Stimulated activated CD8-positive, alpha-beta memory T cell treated with anti-CD3 and anti-CD28 coated beads, Interleukin-4, amount 100 ng/mL, for 1 hour (primary cell): ENCODE measurements around the gene SLC66A2.

ENCODE experiments used
- DNase-seq, 2 donors: peaks; one replicate each; pipeline ENCODE4 v3.0.0-alpha.2; 2020; ENCODE audit warnings: low read depth in 2 of 2, low spot score in 1 of 2

The SLC66A2 gene

DNA sequence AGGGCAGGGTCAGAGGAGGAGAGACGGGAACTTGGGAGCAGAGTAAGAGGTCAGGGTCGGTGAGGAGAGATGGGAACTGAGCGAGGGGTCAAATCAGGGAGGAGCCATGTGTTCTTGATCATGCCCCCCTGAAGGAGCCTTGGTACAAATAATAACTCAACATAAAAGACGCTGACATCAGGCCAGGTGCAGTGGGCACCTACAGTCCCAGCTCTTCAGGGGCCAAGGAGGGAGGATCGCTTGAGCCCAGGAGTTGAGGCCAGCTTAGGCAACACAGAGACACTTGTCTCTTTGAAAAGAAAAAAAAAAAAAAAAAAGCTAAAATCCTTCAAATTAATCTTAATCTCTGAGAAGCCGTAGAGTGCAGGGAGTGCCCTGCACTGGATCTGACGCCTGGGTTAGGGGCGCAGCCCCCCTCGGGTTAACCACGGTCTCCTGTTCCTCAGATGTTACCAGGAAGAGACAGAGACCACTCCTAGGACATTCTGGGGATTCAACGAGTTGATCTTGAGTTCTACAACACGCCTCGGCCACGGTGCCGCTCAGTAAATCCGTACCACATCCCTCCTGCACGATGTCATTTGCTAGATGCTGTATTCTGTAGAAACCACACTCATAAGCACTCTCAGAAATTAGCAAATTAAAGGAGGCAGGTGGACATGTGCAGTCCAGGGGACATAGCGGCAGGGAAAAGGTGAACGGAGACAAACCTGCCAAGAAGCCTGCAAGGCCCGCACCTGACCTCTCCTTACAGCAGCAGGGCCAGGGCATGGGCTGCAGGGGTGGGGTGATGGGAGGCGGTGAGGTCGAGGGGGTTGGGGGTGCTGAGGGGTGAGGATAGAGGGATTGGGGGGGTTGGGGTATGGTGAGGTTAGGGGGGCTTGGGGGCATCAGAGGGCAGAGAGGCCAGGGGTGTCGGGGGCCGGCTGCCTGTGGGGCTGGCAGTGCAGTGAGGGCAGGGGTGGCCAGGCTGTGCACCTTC lies 29.2 kb downstream of the SLC66A2 start:
- no peak for DNase-seq

DNA sequence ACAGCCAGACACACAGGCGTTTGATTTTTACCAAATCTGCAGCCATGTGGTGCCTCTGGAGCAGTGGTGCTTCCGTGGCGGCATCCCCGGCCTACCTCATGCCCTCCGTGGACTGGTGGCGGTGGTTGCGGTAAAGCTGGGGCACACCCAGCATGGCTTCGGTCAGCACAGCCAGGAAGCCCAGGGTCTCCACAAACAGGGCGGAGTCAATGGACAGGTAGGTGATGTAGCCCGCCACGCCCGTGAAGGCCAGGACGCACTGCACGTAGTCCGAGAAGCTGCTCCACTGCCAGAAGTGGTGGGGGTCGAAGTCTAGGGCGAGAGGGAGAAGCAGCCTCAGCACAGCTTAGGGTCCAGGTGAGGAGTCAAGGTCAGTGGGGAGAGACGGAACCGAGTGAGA lies 32.4 kb downstream of the SLC66A2 start:
- DNase-seq = no peak

DNA sequence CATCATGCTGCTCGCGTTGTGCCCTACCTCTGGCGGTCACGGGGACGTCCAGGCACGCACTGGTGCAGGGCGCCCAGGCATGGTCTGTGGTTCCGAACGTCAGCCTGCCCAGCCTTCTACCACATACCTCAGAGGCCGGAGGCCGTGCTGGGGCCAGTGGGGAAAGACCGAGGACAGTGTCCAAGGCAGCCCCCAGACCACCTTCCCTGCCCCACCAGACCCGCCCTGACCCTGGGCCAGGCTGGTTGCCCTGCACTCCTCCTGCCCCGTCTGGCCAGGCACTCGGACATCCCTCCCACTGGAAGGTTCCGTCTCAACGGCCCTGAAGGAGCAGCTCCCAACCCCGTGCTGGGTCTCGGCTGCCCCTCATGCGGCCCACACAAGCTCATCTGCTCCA lies 32.8 kb downstream of the SLC66A2 start:
- DNase-seq = no peak

DNA sequence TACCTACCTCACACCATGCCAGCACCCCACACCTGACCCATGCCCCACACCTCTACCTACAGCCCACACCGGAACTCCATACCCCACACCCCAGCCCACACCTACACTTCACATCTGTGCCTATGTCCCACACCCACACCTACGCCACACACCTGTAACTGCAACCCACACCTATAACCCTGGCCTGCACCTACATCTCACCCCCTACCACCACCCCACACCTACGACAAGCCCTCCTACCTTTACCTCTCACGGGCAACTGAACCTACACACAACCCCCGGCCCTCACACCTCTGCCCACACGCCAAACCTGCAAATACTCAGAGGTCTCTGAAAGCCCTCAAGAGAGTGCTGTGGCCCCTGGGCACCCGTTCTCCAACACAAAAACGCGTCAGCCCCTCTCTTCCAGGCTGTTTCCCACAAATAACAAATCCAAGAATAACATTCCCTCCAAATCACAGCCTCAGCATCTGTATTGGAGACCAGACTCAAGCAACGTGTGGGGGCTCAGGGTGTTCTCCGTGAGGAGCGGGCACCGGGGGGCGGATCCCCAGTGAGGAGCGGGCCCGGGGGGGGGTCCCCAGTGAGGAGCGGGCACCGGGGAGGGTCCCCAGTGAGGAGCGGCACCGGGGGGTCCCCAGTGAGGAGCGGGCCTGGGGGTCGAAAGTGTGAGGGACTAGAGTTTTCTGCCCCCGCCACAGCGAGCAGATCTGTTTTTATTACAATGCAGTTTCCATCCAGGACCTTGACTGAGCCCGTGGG lies 33.4 kb downstream of the SLC66A2 start:
- DNase-seq = no peak

DNA sequence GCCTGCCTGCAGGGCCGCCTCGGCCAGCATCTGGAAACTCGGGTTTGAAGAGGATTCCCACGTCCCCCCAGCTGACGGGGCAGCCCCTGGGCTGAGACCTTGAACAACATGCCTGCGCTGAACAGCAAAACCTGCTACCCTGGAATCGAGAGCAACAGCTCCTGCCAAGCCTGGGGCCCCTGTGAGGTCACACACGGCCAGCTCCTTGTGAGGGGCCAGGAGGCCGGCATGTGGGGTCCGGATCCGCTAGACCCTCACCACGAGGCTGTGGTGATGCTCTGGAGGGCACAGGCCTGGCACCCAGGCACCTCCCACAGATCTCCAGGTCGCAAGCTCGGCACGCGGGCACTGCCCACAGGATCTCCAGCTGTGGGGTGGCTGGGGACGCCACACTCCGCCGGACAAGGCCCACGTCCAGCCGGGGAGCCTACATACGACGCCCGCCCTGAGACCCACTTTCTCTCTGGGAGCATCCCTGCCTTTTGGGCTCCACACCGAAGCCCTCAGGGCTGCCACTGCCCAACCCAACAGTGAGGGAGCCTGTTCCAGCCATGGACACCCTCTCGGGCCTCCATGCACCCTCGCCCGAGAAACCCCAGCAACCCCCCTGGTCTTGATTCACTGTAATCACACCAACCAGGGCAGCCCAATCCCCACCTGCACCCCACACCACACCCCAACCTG lies 34.1 kb downstream of the SLC66A2 start:
- no peak for DNase-seq

DNA sequence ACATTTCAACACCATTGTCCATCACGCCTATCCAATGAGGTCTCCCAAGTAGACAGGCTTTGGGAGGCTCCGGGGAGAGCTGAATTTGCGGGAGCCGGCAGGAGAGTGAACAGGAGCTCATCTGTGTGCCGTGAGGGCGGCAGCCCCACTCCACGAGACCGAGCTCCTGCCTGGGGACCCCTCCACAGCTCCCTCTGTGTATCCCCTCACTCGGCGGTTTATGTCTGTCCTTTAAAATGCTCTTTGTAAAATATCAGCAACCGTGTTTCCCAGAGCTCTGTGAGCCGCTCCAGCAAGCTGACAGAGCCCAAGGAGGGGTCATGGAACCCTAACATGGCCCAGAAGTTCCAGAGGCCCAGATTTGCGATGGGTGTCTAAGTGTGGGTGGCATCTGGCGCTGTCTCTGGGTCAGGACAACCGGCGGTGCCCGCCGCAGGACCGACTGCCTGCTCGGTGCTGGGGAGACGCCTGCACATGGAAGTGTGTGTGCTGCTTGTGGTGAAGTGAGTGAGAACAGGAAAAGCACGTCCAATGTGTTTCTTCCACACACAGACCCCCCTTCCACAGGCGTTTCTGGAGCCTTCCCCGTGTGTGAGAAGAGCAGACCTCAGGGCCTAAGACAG lies 34.8 kb downstream of the SLC66A2 start:
- no peak for DNase-seq

DNA sequence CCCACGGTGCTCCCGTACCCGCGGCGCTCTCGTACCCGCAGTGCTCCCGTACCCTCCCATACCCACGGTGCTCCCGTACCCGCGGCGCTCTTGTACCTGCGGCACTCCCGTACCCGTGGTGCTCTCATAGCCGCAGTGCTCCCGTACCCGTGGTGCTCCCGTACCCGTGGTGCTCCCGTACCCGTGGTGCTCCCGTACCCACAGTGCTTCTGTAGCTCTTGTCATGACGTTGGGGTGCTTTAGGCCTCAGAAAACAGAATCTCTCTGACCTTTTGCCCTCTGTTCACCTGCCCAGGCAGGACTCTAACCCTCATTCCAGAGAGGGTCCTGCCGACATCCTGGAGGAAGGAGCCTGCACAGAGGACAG lies 35.3 kb downstream of the SLC66A2 start:
- DNase-seq = no peak

DNA sequence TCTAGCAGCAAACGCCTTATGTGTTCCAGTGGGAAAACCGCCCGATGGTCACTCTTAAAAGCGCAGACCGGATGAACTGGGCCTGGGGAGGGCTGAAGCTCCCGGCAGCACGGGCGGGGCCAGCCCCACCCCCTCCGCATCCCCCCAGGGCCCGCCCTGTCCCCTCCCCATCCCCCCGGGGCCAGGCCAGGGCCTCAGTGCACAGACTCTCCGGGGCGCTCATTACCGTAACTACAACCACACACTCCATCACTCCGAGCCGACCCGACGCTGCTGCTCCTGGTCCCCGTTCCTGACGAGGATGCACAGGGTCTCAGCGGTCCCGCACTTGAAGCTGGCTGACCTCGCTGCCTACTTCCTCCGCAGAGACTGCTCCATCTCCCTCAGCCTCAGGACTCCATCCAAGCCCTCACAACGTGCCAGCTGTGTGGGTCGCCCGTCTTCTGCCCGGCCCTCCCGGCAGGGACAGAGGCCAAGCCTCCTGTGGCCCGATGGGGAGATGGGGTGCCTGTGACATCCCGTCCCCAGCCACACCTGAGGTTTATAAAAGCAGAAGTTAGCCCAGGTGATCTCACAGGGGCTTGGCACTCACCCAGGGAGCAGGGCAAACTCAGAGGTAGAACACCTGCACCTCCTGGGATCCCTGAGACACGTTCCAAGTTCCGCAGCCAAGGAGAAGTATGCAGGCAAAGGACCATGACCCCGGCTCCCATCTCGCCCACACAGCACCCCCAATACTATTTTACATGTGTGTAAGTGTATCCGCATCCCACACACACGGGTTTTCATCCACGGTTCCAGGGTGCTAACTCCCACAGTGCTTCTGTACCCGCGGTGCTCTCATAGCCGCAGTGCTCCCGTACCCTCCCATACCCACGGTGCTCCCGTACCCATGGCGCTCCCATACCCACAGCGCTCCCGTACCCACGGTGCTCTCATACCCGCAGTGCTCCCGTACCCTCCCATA lies 36.0 kb downstream of the SLC66A2 start:
- DNase-seq = no peak

DNA sequence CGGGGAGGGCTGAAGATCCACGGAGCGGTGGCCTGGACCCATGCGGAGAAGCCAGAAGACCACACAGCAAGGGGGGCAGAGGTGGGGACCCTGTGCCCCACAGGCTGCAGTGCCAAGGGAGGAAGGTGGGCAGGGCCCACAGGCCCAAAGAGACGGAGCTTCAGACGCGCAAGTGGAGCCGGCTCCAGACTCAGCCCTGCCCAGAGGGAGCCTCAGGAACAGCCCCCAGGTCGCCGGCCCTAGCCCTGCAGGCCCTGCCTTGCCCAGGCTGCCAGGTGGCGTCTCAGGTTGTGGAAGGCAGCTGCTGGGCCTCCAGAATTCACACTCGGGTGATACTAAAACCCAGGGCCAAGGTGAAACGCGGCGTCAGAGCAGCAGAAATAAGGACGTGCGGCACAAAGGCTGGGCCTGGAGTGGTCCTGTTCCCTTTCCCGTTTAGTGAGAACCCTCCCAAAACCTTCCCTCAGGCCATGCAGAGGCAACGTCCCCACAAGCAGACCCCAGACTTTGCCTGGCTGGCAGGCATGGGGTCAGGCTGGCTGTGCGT lies 36.8 kb downstream of the SLC66A2 start:
- no peak for DNase-seq

DNA sequence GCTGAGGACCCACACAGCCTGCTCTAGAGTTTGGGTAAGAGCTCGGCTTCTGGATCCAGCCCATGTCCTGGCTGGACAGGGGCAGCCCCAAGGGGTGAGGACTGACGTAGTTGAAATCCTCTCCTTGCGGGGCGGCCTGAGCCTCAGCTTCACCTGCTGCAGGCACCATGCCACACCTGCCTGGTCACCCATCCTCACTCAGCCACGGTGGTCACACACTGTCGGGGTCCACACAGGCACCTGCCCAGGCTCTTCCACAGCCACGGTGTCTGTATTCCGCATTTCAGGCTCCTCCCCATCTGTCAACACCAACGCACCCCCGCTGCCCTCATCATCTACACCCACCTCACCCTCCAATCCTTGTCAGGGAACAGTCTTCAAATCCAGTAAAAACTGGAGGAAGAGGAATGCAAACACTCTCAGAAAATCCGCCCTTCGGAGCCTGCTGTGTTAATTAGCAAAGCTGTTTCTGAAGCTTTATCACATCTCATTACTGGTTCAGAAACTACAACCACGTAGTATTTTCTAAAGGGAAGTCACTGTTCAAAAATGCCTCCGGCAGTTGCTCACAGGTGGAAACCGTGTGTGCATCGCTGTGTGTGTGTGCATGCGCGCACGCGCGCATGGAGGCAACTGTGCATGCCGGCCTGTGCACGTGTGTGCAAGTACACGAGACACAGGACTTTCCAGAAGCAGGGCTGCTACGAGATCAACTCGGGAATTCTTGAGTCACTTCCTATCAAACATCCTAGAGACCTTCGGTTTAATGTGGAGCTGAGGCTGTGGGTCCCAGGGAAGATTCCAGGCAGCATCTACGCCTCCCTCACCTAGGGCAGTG lies 38.2 kb downstream of the SLC66A2 start:
- DNase-seq = no peak

DNA sequence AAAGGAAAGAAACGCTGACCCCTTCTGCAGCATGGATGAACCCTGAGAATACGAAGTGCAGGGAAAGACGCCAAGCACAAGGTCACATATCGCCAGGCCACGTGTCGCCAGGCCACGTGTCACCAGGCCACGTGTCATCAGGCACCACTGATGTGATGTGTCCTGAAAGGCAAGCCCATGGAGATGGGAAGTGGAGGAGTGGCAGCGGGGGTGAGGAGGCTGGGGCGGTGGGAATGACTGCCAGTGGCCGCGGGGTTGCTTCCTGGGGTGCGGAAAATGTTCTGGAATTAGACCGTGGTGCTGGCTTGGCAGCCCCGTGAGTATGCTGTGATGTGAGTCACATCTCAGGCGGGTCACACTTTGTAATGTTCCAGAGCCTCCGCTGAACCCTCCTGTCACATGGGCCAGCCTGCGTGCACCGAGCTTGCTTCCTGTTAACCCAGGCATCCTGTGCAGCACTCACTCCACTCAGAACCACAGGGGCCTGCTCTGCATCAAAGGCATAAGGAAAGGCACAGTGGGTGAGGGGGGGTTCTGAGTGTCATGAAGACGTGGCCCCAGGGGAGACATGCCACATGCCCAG lies 39.0 kb downstream of the SLC66A2 start:
- peak in 1 of 2 donors; percentile 37 for DNase-seq

DNA sequence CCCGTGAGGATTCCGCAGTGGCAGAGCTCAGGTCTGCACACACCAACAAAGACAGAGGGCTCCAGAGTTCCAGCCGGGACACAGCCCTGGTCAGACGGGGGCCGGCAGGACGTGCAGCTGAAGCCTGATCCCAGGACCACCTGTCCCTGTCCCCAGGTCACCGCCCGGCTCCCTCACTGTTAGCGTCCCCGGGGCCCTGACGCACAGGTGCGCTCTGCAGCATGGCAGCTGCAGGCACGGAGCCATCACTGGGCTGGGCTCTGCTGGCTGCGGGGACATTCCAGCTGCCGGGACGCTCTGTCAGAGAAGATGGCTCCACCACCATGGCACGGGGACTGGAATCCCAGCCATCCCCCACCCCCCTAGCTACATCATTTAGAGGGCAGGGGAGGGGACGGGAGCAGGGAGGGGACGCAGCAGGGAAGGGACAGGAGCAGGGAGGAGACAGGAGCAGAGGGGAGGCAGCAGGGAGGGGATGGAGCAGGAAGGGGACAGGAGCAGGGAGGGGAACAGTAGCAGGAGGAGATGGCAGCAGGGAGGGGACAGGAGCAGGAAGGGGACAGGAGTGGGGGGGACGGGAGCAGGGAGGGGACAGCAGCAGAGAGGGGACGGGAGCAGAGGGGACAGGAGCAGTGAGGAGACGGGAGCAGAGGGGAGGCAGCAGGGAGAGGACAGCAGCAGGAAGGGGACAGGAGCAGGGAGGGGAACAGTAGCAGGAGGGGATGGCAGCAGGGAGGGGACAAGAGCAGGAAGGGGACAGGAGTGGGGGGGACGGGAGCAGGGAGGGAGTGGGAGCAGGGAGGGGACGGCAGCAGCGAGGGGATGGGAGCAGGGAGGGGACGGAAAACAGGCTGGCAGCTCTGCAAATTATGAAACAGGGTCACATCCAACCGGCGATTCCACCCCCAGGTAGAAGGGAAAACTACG lies 39.8 kb downstream of the SLC66A2 start:
- no peak for DNase-seq

DNA sequence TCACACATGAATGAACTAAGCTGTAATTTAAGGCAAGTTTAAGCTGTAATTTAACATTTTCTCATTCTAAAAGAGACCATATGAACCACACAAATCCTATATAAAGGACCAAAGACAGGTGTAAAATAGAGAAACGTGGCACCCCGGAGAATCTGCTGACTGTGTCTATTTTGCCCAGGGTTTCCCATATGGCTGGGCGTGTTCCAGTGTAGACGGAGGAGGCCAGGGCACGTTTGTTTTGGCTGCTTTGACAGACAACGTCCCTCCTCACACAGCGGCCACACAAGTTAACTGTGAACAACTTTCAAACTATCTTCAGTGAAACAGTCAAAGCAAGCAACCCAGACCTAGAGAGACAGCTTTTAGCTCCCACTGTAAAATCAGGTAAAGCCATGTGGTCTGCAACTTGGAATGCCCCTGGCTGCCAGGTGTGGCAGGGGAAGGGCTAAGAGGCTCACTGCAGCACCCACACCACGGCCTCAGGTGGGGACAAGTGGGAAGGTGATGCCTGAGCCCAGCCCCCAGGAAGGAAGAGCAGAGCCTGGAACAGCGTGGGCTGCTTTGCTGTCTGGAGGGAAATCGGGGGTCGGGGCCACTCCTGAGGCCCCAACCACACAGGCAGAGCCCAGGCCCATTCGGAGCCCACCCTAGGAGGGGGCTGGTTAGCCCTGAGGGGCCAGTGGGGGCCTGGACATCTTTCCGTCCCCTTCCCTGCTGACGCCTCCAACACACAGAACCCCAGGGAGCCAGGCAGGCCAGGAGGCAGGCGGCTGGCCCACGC lies 40.7 kb downstream of the SLC66A2 start:
- no peak for DNase-seq

DNA sequence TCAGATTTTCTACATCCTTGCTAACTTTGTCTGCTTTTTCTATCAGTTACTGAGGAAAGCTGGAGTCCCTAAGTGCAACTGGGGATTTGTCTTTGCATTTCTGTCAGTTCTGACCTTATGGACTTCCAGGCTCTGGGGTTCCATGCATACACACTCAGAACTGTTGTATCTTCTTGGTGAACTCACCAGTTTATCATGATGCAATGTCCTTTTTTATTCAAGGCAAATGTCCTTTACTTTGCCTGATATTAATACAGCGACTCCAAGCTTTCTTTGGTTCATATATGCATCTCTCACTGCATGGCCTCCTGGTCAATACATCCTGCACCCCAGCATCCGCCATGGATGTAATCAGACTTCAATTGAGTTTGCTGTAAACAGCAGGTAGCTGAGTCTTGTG lies 44.7 kb downstream of the SLC66A2 start:
- DNase-seq = no peak

DNA sequence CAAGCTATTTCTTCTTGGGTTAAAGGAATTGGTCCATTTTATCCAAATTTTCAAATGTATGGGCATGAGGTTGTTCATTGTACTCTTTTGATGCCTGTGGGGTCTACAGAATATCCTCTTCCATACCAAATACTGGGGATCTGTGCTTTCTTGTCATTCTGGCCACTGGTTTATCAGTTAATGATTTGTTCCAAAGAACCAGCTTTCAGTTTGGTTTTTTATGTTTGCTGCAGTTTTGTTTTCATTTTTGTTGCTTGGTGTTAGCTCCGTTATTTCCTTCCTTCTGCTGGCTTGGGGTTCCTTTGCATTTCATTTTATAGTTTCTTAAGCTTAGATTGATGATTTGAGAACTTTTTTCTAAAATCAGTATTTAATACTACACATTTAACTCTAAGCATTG lies 45.5 kb downstream of the SLC66A2 start:
- no peak for DNase-seq

DNA sequence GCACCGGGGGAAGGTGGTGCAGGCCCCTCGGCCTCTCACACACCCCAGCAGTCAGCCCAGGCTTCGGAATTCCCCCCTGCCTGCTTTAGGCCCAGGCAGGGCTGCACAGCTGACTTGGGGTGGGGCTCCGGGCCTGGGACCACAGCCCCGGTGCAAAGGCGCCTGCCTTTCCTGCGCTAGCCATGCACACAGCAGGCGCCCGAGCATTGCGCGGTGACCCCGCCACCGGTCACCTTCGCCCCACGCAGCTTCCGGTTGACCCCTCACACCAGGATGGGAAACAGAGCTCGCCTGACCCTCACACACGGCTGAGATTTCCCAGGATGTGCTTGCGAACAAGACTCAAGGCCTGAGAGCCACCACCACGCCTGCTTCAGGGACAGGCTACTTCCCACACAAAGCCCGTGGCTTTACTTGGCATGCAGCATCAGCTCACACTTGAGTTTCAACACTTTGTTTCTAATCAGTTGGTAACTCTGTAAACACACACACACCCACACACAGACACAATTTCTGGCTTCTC lies 46.0 kb downstream of the SLC66A2 start:
- DNase-seq = no peak
